HG02763 (cell line): ENCODE measurements around the gene USP51.
"Not testable (repeated sequence)": the region's sequence is repeated elsewhere in the genome, so short reads cannot be mapped to it uniquely, and the experiment has no call there.

ENCODE experiments used
- ATAC-seq: cut with Tn5 transposase; IDR thresholded peaks from one replicate; pipeline ENCODE4 v1.9.1; 2021; ENCODE audit warnings: mild to moderate bottlenecking, moderate library complexity; ENCODE audit not compliant: unreplicated experiment

USP51 gene

DNA sequence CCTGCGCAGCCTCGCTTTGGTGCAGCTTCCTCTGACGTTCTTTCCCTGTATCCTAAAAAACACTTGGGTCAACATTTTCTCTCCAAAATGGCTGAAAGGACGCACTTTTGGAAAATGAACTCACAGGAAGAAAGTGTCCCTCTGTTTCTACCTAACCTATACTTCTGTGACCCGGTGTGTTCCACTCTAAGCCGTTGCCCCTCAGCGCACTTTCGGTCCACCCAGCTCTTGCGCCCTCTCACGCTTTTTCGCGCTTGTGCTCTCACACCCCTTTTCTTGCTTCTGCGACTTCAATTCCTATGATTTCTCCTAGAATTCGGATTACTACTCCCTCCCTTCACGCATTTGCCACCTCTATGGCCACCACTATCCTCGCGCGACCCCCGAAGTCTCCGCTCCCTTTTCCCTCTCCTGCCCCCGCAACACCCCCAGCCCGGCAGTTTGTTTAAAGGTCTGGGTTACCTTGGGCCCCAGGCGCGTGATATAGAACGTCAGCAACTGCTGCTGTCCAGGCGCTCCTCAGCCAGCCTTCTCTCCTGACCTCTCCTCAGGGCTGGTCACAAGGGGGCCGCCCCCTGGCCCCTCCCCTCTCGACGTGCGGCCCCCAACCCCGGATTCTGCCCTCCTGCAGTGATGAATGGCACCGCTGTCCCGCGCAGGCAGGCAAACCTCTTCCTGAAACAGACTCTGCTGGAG is at the start of gene USP51:
Gene USP51, minus strand, starts transcription at position 535 of the 696 bp plus-strand sequence. CDS start 909 bp downstream, outside the sequence.
- ATAC-seq = peak; percentile 47

DNA sequence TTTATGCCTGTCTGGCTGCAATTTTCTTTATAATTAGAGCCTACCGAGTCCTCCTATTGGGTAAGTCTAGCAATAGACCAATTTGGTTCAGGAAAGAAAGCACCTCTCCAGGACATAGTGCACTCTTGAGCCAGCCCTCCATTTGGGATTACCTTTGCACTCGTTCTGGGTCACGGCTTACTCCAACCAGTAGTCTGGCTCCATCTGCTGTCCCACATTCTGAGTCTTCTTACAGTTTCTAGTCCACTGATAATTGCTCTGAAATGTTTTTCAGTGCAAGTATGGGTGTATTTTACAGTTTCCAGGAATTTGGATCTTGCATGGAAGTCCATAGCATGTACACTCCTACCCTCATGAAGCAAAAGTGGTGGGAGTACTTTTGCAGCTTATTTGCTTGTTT is 34.8 kb upstream of the USP51 start:
- ATAC-seq = no peak

GRCh38 chrX:55523356-55523755 is 33.7 kb upstream of the USP51 start:
- no peak for ATAC-seq

DNA sequence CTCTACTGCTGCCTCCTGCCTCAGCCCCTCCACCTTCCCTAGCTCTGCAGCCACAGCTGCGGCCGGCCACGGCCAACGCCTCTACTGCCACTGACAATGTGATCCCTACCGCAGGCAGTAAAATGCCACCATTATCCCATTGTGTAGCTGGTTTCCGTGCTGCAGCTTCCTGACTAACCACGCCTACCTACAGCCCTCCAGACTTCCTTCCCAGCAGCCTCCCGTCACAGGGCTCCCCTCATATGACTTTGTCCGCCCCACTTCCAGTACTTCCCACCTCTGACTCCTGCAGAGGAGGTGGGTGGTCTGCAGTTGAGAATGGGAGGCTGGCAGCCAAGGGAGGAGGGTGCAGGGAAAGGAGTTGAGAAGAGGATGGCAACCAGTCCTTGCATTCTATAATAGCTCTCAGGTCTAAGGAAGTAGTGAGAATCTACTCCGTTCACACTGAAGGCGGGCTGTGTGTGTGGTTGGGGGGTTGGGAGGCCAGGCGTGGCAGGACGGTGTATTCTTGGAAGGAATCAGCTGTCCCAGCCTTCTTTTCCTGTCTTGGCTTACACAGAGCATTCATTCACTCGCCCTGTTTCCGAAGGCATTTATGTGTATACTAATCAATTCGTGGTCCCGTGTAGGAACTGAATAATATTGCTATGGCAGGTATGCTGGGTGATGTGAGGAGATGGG is 33.1 kb upstream of the USP51 start:
- ATAC-seq = no peak

DNA sequence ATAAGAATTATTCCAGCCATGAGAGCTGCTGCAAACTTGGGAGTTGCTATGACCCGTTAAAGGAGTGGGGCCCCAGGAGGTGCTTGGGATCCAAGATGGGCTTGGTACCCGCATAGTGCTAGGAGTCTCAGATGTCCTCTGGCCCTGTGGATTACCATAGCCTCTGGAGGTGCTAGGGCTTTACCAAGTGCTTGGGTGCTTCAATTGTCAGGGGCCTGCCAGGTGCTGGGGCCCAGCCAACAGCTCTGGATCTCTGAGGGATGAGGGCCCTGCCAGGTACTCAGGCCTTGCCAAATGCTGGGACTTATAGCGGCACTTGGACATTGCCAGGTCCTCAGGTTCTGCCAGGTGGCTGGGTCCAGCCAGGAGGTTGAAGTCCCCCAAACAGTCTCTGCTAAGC is 32.0 kb upstream of the USP51 start:
- ATAC-seq = no peak

GRCh38 chrX:55516794-55517481 is 27.3 kb upstream of the USP51 start:
- ATAC-seq = not testable (repeated sequence)

DNA sequence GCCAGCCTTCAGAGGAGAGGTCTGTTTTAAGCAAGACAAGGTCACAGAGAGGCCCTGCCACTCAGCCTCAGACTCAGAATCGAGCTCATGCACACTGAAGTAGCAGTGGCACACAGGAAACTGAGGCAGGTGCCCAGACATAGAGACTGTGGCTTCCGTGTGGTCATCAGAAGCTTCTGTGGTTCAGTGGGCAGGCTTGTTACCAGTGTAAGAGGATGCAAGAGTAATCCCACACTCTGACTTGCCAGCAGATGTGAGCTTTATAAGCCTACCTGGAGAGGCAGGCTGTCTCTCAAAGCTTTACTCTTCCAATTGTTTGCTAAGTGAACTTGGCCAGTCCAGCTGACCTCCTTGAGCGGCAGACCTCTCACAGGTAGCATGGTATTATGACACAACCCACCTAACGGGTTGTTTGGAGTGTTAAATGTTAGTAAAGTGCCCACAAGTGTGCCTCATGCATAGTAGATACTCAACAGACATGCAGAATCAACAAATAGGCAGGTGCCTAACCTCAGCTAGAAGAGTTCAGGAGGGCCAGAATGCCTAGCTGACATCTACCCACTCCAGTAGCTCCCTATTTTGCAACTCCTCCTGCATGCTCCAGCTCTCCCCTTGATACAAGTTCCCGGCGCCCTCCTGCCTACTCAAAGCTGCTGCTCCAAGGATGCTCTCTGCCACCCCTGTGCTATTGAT is 23.5 kb upstream of the USP51 start:
- ATAC-seq = not testable (repeated sequence)

DNA sequence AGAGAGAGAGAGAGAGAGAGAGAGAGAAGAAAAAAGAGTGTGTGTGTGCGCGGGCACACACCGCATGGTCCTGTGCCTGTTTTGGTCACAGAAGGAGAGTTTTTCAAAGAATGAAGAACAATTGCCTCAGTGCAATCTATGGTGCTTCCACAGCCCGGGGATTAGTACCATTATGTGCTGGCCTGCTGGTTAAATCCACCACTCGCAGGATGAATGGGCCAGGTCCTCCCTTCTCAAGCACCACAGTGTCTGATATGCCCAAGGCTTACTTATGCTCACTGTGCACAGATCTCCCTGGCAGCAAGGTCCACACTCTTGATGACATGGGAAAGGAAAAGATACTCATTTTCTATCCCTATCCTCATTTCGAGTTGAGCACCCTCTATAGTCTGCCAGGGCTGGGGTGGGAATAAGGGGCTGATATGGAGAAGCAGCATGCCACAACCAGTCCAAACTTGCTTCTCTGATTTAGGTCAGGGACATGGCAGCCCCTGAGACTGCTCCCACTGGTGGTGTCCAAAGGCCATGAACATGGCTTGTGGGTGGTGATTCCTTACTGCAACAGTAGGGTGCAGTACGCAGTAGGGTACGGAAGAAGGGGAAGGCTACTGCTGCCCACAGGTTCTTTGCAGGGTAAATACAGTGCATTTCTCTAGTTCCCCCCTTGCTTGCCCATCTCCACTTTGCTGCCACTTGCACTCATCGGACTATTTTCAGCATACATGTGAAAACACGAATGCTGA is 18.9 kb upstream of the USP51 start:
- ATAC-seq = not testable (repeated sequence)

GRCh38 chrX:55507699-55508098 is 18.1 kb upstream of the USP51 start:
- ATAC-seq = not testable (repeated sequence)

DNA sequence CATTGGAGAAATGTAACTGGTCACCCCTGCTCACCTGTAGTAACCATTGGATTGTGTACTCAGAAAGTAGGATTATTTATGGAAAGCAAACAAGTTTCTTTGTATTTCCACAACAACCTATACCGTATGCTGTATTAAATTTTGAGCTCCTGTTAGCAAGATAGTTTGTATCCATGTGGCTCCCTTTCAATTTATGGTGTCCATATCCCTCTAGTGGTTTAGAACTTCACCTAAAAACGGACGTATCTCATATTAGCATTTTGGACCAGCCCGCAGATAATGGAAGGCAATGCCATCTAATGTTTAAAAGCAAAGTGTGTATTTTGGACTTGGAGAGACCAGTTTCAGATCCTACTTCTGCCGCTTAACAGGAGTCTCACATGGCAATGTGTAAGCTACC is 17.4 kb upstream of the USP51 start:
- not testable (repeated sequence) for ATAC-seq

GRCh38 chrX:55490974-55491373 is 1.3 kb upstream of the USP51 start:
- no peak for ATAC-seq

DNA sequence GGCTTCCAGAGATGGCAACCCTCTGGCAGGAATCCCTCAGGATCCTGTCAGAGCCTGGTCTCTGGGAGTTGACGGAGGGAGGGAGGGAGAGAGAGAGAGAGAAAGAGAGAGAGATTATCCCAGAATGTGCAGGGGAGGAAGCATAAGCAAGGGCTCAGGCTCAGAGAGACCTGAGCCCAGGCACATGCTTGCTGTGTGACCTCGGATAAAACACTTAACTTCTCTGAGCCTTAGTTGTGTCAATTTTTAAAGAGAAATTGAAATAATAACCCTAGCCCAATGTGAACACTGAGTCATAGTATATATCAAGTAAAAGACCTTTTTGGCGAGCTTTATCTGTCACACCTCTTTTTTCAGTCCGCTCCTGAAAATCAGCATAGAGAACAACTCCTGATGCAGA is 473 bp upstream of the USP51 start:
- no peak for ATAC-seq

DNA sequence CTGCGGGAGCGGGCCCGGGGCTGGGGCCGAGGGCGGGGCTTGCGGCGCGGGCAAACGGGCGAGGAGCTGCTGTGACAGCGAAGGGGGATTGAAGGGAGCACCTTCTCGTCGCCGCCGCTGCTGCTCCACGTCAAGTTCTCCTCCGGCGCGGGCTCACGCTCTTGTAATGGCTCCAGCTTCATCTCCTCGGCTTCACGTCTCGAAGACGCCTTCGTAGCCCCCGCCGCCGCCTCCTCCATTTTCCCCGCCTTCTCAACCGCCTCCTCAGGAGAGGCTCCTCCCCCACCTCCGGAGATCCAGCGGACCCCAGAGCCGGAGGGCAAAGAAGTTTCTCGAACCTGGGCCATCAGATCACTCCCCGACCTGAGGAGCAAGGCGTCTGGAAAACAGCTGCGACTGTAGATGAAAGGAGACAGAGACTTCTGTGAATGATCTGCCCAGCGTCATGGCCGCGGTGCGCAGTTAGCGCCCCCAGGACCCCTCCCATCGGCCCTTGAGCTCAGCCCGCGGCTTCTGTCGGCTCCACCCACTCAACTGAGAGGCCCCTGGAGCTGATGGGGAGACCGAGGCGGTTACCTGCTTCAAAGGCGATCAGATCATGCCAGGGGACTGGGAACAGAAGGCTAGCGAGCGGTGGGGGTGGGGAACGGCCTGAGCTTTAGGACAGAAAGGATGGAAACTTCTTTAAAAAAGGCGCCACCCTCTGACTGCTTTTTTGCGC is 895 bp downstream of the USP51 start:
- peak; percentile 54 for ATAC-seq

DNA sequence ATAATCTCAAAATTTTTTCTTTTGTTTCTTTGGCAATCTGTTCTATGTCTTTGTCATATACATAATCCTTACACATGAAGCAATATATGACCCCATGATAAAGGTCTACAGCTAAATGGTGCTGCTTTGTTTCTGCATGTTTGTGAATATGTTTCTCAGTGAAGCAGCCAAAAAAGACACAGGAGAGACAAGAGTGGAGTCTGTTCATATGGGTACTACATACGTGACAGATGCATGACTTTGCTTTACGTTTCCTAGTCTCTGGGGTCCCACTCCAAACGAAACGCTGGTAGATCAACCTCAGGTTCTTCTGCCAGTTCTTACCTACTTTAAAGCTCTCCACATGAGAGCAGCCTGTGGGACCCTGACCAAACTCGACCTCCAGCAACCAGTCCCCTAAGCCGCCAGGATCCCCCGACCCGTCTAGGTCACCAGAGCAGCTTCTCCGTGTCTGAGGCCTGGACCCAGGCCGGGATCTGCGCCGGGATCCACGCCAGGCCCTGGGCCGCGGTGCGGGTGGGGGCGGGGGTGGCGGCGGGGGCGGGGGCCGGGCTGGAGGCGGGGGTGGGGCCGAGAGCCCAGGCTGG is 1.5 kb downstream of the USP51 start:
- ATAC-seq = no peak

GRCh38 chrX:55487143-55487542 is 2.5 kb downstream of the USP51 start:
- no peak for ATAC-seq

- ATAC-seq = no peak
These were observed 2.9 kb downstream of the USP51 start for GRCh38 chrX:55486736-55487135.

GRCh38 chrX:55484948-55485347 is 4.7 kb downstream of the USP51 start:
- no peak for ATAC-seq

DNA sequence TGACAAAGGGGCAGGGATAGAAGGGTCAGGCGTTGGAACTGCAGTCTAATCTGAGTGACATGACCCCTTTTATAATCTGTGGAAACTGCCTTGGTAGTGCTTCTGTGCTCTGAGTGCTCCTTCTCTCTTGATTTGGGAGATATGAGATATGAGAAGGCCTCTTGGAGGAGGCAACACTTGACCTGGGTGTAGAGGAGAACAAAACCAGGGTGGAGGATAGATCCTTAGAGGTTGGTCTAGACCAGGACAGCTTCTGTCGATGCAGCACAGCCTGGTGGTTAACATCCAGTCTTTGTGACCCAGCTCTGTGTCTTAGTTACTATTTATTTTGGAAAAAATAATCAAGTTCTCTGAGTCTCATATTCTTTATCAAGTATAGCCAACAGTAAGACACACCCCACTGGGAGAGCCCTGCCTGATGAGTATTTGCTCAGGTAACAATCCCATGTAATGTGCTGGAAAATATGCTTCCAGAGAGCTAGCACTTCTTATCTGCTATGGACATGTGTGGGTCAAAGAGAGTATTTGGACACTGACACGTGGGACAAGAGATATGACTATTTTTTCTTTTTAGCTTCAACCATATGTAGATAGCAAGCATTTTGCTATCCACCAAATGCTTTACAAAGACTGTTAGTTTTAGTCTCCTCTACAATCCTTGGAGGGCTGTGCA is 9.1 kb downstream of the USP51 start:
- no peak for ATAC-seq

- ATAC-seq = not testable (repeated sequence)
These were observed 9.7 kb downstream of the USP51 start for GRCh38 chrX:55479956-55480355.
